HG03135 (cell line): ENCODE measurements around the gene OSBPL2.

Experiments
- ATAC-seq: cut with Tn5 transposase; IDR thresholded peaks from one replicate; pipeline ENCODE4 v1.9.1; 2021; ENCODE audit warnings: mild to moderate bottlenecking, moderate library complexity; ENCODE audit not compliant: unreplicated experiment

Gene OSBPL2

GRCh38 chr20:62321521-62321948 is 83.2 kb downstream of the OSBPL2 start:
- no peak for ATAC-seq

GRCh38 chr20:62321975-62322374 is 83.7 kb downstream of the OSBPL2 start:
- ATAC-seq: no peak

- no peak for ATAC-seq
Observed at GRCh38 chr20:62322492-62323041, 84.2 kb downstream of the OSBPL2 start.

GRCh38 chr20:62323146-62323979 is 85.0 kb downstream of the OSBPL2 start:
- ATAC-seq: no peak

GRCh38 chr20:62323980-62324906 is 85.9 kb downstream of the OSBPL2 start:
- ATAC-seq: no peak

- ATAC-seq: no peak
Observed at GRCh38 chr20:62325172-62325905, 87.0 kb downstream of the OSBPL2 start.

- ATAC-seq: no peak
Observed at GRCh38 chr20:62326559-62326958, 88.2 kb downstream of the OSBPL2 start.

GRCh38 chr20:62326959-62327725 is 88.8 kb downstream of the OSBPL2 start:
- no peak for ATAC-seq

- ATAC-seq: no peak
Observed at GRCh38 chr20:62327726-62328495, 89.6 kb downstream of the OSBPL2 start.

- ATAC-seq: no peak
Observed at GRCh38 chr20:62328684-62329388, 90.5 kb downstream of the OSBPL2 start.

- no peak for ATAC-seq
Observed at GRCh38 chr20:62329389-62330377, 91.4 kb downstream of the OSBPL2 start.

- no peak for ATAC-seq
Observed at GRCh38 chr20:62330576-62331317, 92.4 kb downstream of the OSBPL2 start.

- ATAC-seq: no peak
Observed at GRCh38 chr20:62331347-62331746, 93.0 kb downstream of the OSBPL2 start.

- ATAC-seq: no peak
Observed at GRCh38 chr20:62332421-62332820, 94.1 kb downstream of the OSBPL2 start.

GRCh38 chr20:62332989-62333819 is 94.9 kb downstream of the OSBPL2 start:
- ATAC-seq: no peak
